ENCODE measurements around the gene RBM8A.

The RBM8A gene

DNA sequence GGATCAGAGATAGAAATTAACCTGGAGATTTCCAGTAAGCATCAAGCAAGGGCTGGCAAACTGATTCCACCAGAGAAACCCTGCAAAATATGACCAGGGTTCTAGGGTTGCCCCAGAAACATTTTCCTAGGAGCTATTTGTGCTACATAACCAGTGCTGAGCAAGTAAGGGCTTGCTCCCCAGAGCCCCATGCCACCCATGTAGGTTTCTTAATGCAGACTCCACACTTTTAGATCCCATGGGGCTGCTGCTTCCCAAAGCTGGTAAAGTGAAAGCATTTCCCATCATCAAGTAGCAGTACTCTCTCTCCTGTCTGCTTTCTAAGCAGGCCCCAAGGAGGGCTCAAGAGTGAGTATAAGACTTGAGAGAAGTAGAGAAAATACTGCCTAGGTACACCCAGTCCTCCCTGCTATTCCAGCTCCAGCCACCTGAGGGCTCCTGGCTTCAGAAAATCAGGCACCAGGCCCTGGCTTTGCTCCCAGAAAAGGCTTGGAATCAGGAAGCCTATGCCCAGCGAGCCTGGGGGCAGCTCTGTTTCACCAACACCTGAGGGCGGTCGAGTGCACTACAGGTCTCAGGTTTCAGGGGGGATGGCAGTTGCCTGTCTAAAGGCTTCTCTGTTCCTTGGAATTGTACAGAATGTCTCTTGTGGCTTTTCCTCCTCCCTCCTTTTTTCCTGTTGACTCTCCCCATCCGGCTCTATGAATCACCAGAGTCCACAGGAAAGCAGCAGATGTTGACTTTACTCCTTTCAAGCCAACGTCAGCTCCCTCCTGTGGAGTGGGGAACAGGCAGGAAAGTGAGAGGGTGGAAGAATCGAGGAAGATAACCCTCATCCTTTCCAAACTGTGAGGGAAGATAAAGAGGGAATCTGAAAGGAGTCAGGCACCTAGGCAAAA, 35.4 kb downstream of the RBM8A start (continued):
- TF ChIP-seq PRDM2 (tag by site-specific recombination; IDR thresholded peaks at IDR 0.05; ENCODE audit: borderline replicate concordance) (no peak), GLIS1 (tag by site-specific recombination; IDR thresholded peaks at IDR 0.05) (peak; percentile 89), ZNF280D (tag by site-specific recombination; IDR thresholded peaks at IDR 0.05) (no peak), BCL11B (tag by site-specific recombination; IDR thresholded peaks at IDR 0.05; ENCODE audit: low read depth) (no peak), ZNF37A (tag by site-specific recombination; IDR thresholded peaks at IDR 0.05) (no peak), ZNF639 (tag by site-specific recombination; IDR thresholded peaks at IDR 0.05) (peak; percentile 70; the same call in 1 of the 2 replicates), ZNF692 (tag by site-specific recombination; IDR thresholded peaks at IDR 0.05) (peak; percentile 71), ZBTB49 (tag by site-specific recombination; IDR thresholded peaks at IDR 0.05; ENCODE audit: low read depth) (no peak), ZNF473 (tag by site-specific recombination; IDR thresholded peaks at IDR 0.05) (no peak), SP3 (tag by site-specific recombination; IDR thresholded peaks at IDR 0.05) (no peak; the same call in 1 of the 2 replicates), MZF1 (tag by site-specific recombination; IDR thresholded peaks at IDR 0.05; ENCODE audit: borderline replicate concordance) (peak; percentile 95), ZNF670 (tag by site-specific recombination; IDR thresholded peaks at IDR 0.05; ENCODE audit: low read depth) (no peak)
- TF ChIP-seq, protein P1, sequence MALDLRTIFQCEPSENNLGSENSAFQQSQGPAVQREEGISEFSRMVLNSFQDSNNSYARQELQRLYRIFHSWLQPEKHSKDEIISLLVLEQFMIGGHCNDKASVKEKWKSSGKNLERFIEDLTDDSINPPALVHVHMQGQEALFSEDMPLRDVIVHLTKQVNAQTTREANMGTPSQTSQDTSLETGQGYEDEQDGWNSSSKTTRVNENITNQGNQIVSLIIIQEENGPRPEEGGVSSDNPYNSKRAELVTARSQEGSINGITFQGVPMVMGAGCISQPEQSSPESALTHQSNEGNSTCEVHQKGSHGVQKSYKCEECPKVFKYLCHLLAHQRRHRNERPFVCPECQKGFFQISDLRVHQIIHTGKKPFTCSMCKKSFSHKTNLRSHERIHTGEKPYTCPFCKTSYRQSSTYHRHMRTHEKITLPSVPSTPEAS (tag by site-specific recombination; IDR thresholded peaks at IDR 0.05) = no peak
- TF ChIP-seq, protein P2, sequence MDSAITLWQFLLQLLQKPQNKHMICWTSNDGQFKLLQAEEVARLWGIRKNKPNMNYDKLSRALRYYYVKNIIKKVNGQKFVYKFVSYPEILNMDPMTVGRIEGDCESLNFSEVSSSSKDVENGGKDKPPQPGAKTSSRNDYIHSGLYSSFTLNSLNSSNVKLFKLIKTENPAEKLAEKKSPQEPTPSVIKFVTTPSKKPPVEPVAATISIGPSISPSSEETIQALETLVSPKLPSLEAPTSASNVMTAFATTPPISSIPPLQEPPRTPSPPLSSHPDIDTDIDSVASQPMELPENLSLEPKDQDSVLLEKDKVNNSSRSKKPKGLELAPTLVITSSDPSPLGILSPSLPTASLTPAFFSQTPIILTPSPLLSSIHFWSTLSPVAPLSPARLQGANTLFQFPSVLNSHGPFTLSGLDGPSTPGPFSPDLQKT (IDR thresholded peaks at IDR 0.05; ENCODE audit: borderline replicate concordance, low read depth, low read length) = no peak
- TF ChIP-seq, protein P3, sequence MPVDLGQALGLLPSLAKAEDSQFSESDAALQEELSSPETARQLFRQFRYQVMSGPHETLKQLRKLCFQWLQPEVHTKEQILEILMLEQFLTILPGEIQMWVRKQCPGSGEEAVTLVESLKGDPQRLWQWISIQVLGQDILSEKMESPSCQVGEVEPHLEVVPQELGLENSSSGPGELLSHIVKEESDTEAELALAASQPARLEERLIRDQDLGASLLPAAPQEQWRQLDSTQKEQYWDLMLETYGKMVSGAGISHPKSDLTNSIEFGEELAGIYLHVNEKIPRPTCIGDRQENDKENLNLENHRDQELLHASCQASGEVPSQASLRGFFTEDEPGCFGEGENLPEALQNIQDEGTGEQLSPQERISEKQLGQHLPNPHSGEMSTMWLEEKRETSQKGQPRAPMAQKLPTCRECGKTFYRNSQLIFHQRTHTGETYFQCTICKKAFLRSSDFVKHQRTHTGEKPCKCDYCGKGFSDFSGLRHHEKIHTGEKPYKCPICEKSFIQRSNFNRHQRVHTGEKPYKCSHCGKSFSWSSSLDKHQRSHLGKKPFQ (tag by site-specific recombination; IDR thresholded peaks at IDR 0.05) = no peak
